Activated B cell treated with CpG ODN at 0.5 μM for 24 hours (primary cell): ENCODE measurements around the gene PSMA1. TPM values are rescaled to one million over a fixed set of nuclear protein-coding genes. Genes with fewer than 3 reads are reported as not detected.

ENCODE experiments used
- ATAC-seq: fragments of 200-7000 bp; cut with Tn5 transposase; one replicate; pipeline ENCODE4 v1.10.0; 2021; ENCODE audit warnings: low read depth, mild to moderate bottlenecking, moderate library complexity
- CTCF ChIA-PET: fragments of 350-600 bp; sonication (Branson Sonifier 250); formaldehyde crosslinking; loops from one replicate; lab custom pipeline; 2021; ENCODE audit warnings: antibody characterized with exemption; lab: Charles Lee
- POLR2A ChIA-PET: fragments of 350-600 bp; sonication (Branson Sonifier 250); formaldehyde crosslinking; loops from one replicate; lab custom pipeline; 2021; ENCODE audit warnings: antibody characterized with exemption; lab: Charles Lee
- DNase-seq: peaks from one replicate; pipeline ENCODE4 v3.0.0; 2022
- H3K27ac Mint-ChIP-seq: one replicate; pipeline ENCODE4 v1.8.0; 2020; ENCODE audit warnings: mixed read lengths
- H3K27me3 Mint-ChIP-seq: one replicate; pipeline ENCODE4 v1.8.0; 2021; ENCODE audit warnings: mixed read lengths
- H3K36me3 Mint-ChIP-seq: one replicate; pipeline ENCODE4 v1.8.0; 2021; ENCODE audit warnings: low read depth, mixed read lengths
- H3K4me1 Mint-ChIP-seq: one replicate; pipeline ENCODE4 v1.8.0; 2021; ENCODE audit warnings: mixed read lengths
- H3K4me3 Mint-ChIP-seq: one replicate; pipeline ENCODE4 v1.8.0; 2020; ENCODE audit warnings: mild to moderate bottlenecking, mixed read lengths
- H3K9me3 Mint-ChIP-seq: one replicate; pipeline ENCODE4 v1.8.0; 2020; ENCODE audit warnings: mixed read lengths
- CTCF ChIP-seq: fragments of 200-600 bp; IDR thresholded peaks from one replicate; pipeline ENCODE4 v1.8.0; 2022; ENCODE audit warnings: antibody characterized with exemption, mild to moderate bottlenecking
- intact Hi-C: fragments of 100-400 bp; cut with micrococcal nuclease; formaldehyde crosslinking; loops from one replicate; pipeline ENCODE4 v1.15.1; 2024
- total RNA-seq: library from RNA; stranded (reverse); gene quantifications from 2 replicates; pipeline ENCODE4 v1.2.3, GENCODE V29; 2022

Gene PSMA1
- total RNA-seq, 1 donor from 2014 or later: 184 TPM

GRCh38 chr11:14522245-14522644, 2.1 kb upstream of the PSMA1 start:
- ATAC-seq (no peak), DNase-seq (no peak)
- intact Hi-C loops: loop anchor here (5.0 kb wide), 2 partner anchors 685 to 855 kb away; partner anchors contain the start of gene FAR1
- ChIA-PET POLR2A (no interaction called here), CTCF (interaction anchor here (2.2 kb wide), 1 partner anchor 385 kb away, joined by 8 read pairs; no protein-coding TSS in a partner anchor)
- H3K4me3 Mint-ChIP-seq: no peak overlapping the region
- no peaks in the 10 kb centered on the region for H3K9me3 Mint-ChIP-seq
- H3K4me1 Mint-ChIP-seq: peaks cover 26% of the 10 kb centered on the region
- TF ChIP-seq CTCF: no peak
- no peak overlapping the region for H3K27ac Mint-ChIP-seq
- no peaks in the 10 kb centered on the region for H3K27me3 Mint-ChIP-seq
- peaks cover 27% of the 10 kb centered on the region for H3K36me3 Mint-ChIP-seq

- Mint-ChIP-seq H3K27me3 (no peaks in the 10 kb centered on the region), H3K4me3 (peak overlapping the region; percentile 96), H3K36me3 (peaks cover 33% of the 10 kb centered on the region), H3K9me3 (no peaks in the 10 kb centered on the region), H3K27ac (peak overlapping the region; percentile 95), H3K4me1 (peaks cover 27% of the 10 kb centered on the region)
- intact Hi-C loops: loop anchor here (1.0 to 5.0 kb wide), 11 partner anchors 17 to 1057 kb away; partner anchors contain the start of genes BTBD10, COPB1 and FAR1
- DNase-seq (no peak), ATAC-seq (no peak)
- POLR2A ChIA-PET: interaction anchor here (0.7 to 3.8 kb wide), 9 partner anchors 21 to 386 kb away, joined by 3 to 34 read pairs (median 4); partner anchors contain the start of genes COPB1 and CYP2R1
- CTCF ChIA-PET: interaction anchor here (0.8 to 2.4 kb wide), 3 partner anchors 16 to 386 kb away, joined by 3 to 14 read pairs (median 3); partner anchors contain the start of gene CYP2R1
- no peak for TF ChIP-seq CTCF
These were observed 563 bp upstream of the PSMA1 start for GRCh38 chr11:14520747-14521151.

- H3K27me3 Mint-ChIP-seq: no peaks in the 10 kb centered on the region
- DNase-seq (no peak), ATAC-seq (peak; percentile 4)
- peak overlapping the region; percentile 96 for H3K4me3 Mint-ChIP-seq
- intact Hi-C loops: no loop called here
- no peaks in the 10 kb centered on the region for H3K9me3 Mint-ChIP-seq
- H3K36me3 Mint-ChIP-seq: peaks cover 39% of the 10 kb centered on the region
- peak overlapping the region; percentile 95 for H3K27ac Mint-ChIP-seq
- CTCF ChIA-PET: interaction anchor here (1.3 to 2.4 kb wide), 2 partner anchors 372 to 388 kb away, joined by 3 to 14 read pairs; partner anchors contain the start of gene CYP2R1
- TF ChIP-seq CTCF: no peak
- peaks cover 27% of the 10 kb centered on the region for H3K4me1 Mint-ChIP-seq
- POLR2A ChIA-PET: interaction anchor here (1.2 to 3.8 kb wide), 7 partner anchors 20 to 387 kb away, joined by 3 to 34 read pairs (median 6); partner anchors contain the start of genes COPB1 and CYP2R1
These were observed 629 bp downstream of the PSMA1 start for GRCh38 chr11:14519597-14519916.

GRCh38 chr11:14518820-14519219, 1.4 kb downstream of the PSMA1 start:
- H3K36me3 Mint-ChIP-seq: peaks cover 45% of the 10 kb centered on the region
- no peak for TF ChIP-seq CTCF
- CTCF ChIA-PET: interaction anchor here (2.4 kb wide), 1 partner anchor 388 kb away, joined by 14 read pairs; no protein-coding TSS in a partner anchor
- ATAC-seq (no peak), DNase-seq (no peak)
- peak overlapping the region; percentile 96 for H3K4me3 Mint-ChIP-seq
- peaks cover 27% of the 10 kb centered on the region for H3K4me1 Mint-ChIP-seq
- intact Hi-C loops: no loop called here
- POLR2A ChIA-PET: interaction anchor here (2.3 to 3.8 kb wide), 2 partner anchors 19 to 373 kb away, joined by 22 to 34 read pairs; partner anchors contain the start of genes COPB1 and CYP2R1
- H3K9me3 Mint-ChIP-seq: no peaks in the 10 kb centered on the region
- no peak overlapping the region for H3K27ac Mint-ChIP-seq
- no peaks in the 10 kb centered on the region for H3K27me3 Mint-ChIP-seq

GRCh38 chr11:14513800-14514199, 6.4 kb downstream of the PSMA1 start:
- ATAC-seq (no peak), DNase-seq (no peak)
- Mint-ChIP-seq H3K36me3 (peaks cover 72% of the 10 kb centered on the region), H3K4me3 (no peak overlapping the region), H3K27ac (no peak overlapping the region), H3K4me1 (peaks cover 11% of the 10 kb centered on the region), H3K27me3 (no peaks in the 10 kb centered on the region), H3K9me3 (no peaks in the 10 kb centered on the region)
- TF ChIP-seq CTCF: no peak
- POLR2A ChIA-PET: no interaction called here
- CTCF ChIA-PET: no interaction called here
- intact Hi-C loops: no loop called here
